Choroid plexus epithelial cell (primary cell): Measurements from ENCODE around the gene OR52E4.

Experiments
- DNase-seq: peaks from one replicate; pipeline ENCODE4 v3.0.0-alpha.2; 2010; ENCODE audit warnings: low read depth
- H3K4me3 ChIP-seq: 2 replicates; pipeline ENCODE4 v1.5.1; 2011; ENCODE audit warnings: low read depth, mild to moderate bottlenecking, control low read depth, low read length, moderate library complexity
- TF ChIP-seq, protein P1 (sequence below): conservative IDR thresholded peaks from 2 replicates; pipeline ENCODE4 v1.5.1; 2011; ENCODE audit warnings: low read depth, mild to moderate bottlenecking, control low read depth, inconsistent platforms, low read length, moderate library complexity

Gene OR52E4

DNA sequence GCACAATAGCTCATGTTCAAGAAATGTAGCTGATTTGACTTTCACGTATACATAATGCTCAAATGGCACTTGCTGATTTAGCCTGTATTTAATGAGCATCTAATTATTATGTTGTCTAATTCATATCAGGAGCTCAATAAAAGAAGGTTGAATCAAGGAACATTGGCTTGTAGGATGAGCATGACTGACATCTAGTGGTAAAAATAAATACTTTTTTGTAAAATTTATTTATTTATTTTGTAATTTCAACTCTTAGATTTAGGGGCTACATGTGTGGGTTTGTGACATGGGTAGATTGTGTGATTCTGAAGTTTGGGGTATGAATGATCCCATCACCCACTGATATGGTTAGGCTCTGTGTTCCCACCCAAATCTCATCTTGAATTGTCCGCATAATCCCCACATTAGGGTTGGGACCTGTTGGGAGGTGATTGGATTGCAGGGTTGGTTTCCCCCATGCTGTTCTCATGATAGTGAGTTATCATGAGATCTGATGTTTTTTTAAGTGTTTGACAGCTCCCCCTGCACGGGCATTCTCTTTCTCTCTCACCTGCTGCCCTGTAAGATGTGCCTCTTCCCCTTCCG, 10.9 kb downstream of the OR52E4 start:
- TF ChIP-seq, protein P1, sequence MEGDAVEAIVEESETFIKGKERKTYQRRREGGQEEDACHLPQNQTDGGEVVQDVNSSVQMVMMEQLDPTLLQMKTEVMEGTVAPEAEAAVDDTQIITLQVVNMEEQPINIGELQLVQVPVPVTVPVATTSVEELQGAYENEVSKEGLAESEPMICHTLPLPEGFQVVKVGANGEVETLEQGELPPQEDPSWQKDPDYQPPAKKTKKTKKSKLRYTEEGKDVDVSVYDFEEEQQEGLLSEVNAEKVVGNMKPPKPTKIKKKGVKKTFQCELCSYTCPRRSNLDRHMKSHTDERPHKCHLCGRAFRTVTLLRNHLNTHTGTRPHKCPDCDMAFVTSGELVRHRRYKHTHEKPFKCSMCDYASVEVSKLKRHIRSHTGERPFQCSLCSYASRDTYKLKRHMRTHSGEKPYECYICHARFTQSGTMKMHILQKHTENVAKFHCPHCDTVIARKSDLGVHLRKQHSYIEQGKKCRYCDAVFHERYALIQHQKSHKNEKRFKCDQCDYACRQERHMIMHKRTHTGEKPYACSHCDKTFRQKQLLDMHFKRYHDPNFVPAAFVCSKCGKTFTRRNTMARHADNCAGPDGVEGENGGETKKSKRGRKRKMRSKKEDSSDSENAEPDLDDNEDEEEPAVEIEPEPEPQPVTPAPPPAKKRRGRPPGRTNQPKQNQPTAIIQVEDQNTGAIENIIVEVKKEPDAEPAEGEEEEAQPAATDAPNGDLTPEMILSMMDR = peak; percentile 52
- peak; percentile 30 for DNase-seq
- no peak overlapping the region for H3K4me3 ChIP-seq

DNA sequence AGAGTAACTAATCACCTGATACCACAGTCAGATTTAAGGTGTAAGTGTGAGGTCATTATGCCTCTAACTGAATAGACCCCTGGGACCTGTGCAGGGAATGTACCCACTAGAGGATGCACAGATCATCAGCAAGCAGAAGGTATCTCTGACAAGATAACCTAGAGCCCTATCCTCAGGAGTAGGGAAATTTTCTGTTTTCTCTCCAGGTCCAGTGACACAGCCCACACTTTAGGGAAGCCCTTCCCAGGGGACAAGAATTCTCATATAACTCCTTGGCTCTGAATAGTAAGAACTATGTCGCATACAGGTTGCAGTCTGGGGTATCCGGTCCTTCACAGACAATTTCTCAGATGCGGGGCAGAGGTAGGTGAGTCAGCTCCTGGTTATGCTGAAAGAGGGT, 12.5 kb downstream of the OR52E4 start, which contains the start of gene OR52E5:
Gene OR52E5, plus strand, starts transcription at position 301 of the 400 bp plus-strand sequence. CDS start 7,569 bp downstream, outside the sequence.
- TF ChIP-seq, protein P1 = no peak
- no peak for DNase-seq
- no peak within 1 kb of the TSS for H3K4me3 ChIP-seq

DNA sequence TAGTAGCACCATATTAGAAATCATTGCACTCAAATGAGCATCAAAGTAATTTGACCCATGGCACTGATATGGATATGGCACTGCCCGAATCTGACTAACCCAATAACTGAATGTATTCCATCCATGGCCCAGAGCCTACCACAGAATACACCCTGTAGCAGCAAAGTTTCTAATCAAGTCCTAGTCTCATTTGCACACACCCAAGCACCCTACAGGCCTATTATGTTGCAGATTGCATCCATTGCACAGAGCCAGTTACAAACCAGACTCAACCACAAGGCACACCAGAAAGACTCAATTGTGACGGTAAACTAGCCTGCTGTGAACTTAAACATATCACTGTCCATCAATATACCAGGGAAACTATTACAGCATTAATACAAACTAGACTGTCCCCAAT, 19.1 kb downstream of the OR52E4 start:
- TF ChIP-seq, protein P1 = no peak
- no peak for DNase-seq
- H3K4me3 ChIP-seq = no peak overlapping the region

DNA sequence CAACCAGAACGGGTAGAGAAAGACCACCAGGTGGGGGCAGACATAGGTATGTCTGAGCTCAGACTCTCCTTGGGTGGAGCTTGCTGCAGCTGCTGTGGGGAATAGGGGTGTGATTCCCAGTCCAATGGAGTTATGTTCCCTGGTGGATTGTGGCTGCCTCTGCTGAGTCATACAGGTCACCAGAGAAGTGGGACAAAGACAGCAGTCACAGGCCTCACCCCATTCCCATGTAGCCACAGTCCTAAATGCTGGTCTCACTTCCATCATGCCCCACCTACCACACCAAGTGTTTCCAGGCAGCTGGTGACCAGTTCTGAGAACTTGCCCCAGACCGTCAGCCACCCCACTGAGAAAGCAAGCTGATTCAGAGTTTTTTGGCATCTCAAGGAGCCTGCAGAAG, 30.1 kb downstream of the OR52E4 start:
- TF ChIP-seq, protein P1 = no peak
- no peak overlapping the region for H3K4me3 ChIP-seq
- no peak for DNase-seq

DNA sequence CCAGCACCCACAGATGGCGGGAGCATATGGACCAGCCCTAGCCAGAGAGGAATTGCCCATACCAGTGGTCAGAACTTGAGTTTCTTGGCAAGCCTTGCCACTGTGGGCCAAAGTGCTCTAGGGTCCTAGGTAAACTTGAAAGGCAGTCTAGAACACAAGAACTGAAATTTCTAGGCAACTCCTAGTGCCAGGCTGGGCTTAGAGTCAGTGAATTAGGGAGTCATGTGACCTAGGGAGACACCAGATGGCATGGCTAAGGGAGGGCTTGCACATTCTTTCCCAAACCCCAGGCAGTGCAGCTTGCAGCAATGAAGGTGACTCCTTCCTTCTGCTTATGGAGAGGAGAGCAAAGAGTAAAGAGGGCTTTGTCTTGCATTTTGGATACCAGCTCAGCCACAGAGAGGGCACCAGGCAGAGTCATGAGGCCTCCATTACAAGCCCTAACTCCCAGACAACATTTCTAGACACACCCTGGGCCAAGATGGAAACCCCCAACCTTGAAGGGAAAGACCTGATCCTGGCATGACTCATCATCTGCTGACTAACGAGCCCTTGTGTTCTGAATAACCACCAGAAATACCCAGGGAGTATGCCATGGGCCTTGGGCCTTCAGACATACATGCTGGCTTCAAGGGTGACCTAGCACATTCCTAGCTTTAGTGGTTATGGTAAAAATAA, 42.5 kb downstream of the OR52E4 start:
- peak; percentile 2 for DNase-seq
- H3K4me3 ChIP-seq = no peak overlapping the region
- TF ChIP-seq, protein P1 = no peak

DNA sequence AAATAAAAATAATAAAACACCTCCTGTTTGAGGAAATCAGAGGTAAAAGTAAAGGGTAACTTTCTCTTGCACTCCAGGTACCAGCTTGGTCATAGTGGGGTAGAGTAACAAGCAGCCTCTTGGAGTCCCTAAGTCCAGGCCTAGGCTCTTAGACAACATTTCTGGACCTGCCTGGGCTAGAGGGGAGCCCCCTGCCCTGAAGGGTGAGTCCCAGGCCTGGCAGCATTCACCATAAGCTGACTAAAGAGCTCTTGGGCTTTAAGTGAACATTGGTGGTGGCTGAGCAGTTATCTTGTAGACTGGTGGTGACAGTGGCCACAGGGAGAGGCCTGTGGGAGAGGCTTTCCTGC, 43.0 kb downstream of the OR52E4 start:
- H3K4me3 ChIP-seq = no peak overlapping the region
- no peak for DNase-seq
- TF ChIP-seq, protein P1 = no peak

DNA sequence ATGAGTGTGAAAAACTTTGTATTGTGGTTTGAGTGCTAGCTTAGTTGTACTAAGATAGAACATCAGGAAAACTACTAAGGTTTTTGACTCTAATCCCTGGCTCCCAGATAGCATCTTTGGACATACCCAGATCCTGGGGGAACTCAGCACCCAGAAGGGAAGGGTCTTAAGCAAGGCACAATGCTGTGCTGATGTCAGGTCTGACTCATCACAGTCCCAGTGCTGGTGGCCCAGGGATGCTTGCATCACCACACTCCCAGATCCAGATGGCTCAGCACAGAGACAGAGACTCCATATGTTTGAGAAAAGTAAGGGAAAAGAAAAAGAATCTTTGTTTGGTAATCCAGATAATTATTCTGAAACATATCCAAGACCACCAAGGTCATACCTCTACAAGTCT, 43.4 kb downstream of the OR52E4 start:
- no peak for DNase-seq
- TF ChIP-seq, protein P1 = no peak
- H3K4me3 ChIP-seq = no peak overlapping the region
